Left forelimb (tissue), 1 donor: ENCODE data around the gene UBE2E2.

Source experiments
- DNase-seq: peaks from one replicate; pipeline ENCODE4 v3.0.0-alpha.2; 2018; ENCODE audit warnings: low spot score

UBE2E2 gene

DNA sequence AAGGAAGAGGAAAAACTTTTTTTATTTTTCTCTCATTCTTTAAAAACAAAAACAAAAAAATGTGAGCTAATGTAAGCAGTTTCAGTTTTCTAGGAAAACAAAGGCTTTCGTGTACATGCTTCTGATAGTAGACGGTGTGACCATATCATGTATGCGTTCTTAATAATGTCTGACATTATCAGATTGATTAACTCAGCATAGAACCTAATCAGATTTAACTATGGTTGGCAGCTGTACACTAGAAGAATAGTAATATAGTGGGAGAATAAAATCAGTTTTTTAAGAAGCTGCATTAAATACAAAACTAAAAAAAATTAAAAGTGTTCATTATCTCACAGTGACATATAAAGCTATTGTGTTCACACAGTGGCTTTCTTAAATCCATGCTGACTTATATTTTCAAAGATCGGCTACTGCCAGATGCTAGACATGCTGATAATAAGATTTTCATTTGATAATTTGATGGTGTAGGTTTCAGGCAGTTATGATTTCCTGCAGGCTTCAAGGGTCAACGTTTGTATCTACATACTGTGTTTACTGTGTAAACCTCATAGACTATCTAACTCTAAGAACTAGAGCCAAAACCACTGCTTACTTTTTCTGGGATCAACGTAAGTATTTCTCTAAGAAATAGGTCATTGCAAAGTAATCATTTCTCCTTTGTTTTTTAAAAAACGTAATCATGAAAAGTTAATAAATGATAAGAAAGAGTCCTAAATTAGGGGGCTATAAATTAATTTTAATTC lies 74.0 kb downstream of the UBE2E2 start:
- DNase-seq: no peak

DNA sequence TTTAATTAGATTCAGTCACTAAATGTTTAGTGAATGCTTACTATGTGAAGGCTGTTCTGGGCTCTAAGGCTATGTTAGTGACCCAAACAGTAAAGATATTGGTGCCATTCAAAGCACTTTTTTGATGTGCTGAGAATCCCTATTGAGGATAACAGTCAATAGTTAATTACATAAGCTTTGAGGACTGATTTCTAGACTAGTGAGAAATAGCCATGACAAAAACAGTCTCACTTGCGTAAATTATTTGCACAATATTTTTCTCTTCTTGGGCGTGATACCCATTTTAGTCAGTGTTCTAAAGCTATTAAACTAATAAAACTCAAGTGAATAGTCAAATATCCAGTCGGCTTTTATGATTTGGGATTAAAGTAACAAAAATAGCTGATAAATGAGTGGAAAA lies 74.6 kb downstream of the UBE2E2 start:
- no peak for DNase-seq

DNA sequence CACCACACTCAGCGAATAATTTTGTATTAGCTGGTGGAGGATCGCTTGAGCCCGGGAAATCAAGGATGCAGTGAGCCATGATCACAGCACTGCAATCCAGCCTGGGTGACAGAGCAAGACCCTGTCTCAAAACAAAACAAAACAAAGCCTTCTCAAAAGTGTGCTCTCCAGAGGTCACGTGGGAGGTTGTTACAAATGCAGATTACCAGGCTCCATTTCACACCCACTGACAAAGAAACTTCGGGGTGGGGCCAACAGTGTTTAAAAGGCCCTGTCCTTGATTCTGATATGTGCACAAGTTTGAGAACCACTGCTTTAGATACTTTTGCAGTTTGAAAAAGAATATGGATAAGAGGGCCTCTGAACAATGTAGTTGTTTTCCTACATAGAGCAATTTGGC lies 80.5 kb downstream of the UBE2E2 start:
- DNase-seq: no peak

DNA sequence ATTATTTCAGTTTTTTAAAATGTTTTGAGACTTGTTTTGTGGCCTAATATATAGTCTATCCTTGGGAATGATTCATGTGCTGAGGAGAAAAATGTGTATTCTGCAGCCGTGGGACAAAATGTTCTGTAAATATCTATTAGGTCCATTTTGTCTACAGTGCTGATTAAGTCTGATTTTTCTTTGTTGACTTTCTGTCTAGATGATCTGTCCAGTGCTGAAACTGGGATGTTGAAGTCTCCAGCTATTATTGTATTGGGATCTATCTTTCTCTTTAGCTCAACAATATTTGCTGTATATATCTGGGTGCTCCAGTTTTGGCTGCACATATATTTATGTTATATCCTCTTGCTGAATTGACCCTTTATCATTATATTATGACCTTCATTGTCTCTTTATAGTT lies 85.2 kb downstream of the UBE2E2 start:
- DNase-seq: no peak

DNA sequence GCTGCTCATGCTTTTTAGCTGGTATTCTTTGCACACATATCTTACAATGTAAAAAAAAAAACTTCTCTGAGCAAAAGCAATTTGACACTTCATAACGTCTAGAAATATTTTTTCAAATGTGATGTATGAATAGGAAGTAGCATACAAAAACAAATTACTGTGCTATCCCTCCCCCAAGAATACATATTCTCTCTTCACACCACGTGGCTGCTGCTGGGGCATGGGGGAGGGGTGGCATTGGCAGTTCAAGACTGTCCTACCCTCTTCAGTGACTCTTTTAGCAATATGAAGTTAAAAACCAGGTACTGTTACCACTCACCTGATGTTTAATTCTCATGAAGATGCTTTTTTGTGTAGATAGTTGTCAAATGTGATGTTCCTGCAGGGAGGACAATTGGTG lies 85.6 kb downstream of the UBE2E2 start:
- no peak for DNase-seq

DNA sequence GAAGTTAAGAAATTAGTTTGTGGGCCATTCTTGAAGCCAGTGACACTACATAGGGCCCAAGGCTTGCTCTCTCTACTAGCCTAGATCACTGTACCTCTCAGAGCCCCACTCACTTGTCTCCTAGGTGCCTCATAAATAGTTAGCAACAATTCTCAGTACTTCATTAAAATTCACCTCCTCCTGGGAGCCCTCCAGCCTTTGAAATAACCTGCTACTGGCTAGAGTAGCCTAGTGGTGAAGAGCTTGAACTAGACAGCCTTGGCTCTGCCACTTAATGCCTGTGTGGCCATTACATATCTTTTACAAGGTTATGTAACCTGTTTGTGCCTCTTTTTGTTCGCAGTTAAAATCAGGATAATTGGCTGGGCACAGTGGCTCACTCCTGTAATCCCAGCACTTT lies 89.3 kb downstream of the UBE2E2 start:
- DNase-seq: no peak

DNA sequence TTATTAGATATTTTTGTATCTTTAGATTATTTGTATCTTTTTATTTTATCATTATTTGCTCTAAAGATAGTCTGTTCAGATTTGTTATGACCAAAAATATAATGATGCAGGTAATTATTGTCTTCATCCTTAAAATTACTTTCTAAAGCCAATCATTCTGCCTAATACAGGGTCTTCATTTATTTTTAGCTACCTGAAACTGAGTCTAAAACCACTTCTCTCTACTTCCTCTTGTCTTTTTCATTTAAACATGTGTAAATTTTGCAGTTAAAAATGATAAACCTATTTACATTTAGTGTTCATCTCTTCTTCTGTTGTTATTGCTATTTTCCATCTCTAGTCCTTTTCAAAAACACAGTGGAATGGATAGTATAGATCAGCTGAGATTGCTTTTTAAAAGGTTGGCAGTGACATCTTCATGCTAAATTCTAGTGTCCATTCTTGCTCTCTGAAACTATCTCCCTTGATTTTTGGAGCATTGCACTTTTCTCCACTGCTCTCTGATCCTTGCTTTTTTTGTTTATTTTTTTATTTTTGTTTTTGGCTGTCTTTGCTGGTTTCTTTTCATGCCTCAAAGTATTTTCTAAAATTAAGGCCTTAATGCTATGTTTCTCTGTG lies 91.8 kb downstream of the UBE2E2 start:
- DNase-seq: no peak

DNA sequence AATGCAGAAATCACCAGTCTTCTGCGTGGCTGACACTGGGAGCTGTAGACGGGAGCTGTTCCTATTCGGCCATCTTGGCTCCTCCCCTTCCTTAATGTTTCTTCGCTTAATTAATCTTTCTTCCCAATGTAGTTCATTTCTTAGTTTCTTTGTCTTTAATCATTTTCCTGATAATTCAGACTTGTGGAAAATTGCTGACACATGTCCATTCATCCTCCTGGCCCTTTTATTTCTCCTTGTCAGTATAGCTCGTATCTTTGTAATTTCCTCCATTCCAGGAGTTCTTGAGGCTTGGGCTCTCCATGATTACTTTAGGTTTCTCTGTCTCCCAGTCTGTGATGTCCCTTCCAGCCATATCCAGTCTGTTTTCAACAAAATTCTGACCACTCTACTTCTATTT lies 98.7 kb downstream of the UBE2E2 start:
- no peak for DNase-seq

DNA sequence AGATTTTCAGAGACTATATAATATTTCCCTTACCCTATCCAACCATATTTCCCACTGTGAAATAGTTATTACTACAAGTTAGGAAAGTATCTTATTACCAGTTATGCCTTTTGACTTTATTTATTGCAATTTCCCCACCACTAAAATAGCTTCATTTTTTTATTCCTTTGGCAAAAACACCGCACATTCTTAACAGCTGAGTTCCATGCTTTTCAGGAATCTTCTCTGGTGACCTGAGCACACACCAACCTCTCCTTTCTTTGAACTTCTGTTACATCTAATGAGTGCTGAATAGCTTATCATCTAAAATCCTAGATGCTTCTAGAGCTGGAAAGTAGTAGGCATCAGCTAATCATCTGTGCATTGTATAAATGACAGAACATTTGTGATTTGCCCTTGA lies 99.1 kb downstream of the UBE2E2 start:
- DNase-seq: no peak

DNA sequence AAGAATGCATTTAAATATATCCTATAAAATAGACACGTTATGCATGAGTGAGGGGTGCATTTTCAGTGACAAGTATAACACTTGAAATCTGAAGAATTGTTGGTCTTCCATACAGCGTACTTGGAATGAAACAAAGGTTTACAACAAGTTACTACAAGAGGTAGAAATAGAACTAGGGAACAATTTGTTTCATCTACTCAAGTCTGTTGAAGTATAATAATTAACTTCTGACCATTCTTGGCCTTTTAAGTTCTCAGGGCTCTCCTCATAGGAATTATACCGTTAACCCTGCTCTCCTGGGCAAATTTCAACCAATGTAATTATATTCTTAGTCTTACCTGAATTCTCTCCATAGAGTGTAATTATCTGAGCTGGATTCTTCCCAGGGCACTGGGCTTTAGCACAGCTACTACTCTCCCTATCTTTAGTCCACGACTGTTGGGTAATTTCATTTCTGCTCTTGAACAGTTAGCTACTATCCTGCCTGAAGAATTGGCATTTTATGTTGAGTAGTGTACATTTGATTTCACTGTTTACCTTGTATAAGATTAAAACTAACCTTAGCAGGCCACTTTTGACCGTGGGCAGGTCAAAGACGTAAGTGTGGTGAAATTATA lies 100.6 kb downstream of the UBE2E2 start:
- no peak for DNase-seq

DNA sequence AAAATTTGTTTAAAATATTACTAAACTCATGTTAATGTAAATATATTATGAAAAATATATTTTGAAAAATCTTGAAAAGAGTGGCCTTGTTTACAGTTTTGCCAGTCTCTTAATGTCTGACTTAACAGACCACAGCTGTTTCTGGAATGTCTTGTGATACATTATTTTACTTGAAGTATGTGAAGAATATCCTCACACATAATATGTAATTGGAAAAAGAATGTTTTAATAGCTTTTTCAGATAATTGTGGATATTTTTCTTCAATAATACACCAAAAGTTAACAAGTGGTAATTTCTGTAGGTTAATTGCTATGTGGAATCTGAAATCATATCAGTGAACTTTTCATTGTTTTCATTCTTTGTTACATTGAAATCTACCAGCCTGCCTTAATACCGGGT lies 101.3 kb downstream of the UBE2E2 start:
- no peak for DNase-seq

DNA sequence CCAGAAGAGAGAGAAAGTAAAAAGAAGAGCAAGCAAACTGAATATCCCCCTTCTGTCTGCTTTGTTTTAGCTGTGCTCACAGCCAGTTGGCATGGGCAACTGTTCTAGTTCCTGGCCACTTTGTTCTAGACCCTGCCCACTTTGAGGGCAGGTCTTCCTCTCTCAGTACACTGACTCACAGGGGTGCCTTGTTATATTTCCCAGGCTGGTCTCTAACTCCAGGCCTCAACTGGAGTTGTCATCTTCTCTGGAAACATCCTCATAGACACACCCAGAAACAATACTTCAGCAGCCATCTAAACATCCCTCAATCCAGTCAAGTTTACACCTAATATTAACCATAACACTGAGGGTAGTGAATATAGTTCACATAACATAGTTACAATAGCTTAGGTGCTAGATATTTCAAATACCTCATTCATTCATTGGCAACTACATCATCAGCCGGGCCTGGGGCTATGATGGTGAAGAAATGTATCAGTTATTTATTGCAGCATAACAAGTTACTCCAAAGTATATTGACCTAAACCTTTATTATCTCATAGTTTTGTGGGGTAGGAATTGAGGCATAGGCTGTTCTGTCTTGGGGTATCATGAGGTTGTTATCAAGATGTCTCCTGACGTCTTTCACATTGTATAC lies 106.0 kb downstream of the UBE2E2 start:
- DNase-seq: no peak

DNA sequence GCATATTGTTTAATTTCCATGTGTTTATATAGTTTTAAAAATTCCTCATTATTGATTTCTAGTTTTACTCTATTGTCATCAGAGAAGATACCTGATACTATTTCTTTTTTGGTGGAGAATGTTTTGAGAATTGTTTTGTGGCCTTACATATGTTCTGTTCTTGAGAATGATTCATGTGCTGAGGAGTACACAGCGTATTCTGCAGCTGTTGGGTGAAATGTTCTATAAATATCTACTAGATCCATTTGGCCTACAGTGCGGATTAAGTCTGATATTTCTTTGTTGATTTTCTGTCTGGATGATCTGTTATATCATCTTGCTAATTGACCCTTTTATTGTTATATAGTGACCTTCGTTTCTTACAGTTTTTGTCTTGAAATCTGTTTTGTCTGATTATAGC lies 109.7 kb downstream of the UBE2E2 start:
- no peak for DNase-seq

DNA sequence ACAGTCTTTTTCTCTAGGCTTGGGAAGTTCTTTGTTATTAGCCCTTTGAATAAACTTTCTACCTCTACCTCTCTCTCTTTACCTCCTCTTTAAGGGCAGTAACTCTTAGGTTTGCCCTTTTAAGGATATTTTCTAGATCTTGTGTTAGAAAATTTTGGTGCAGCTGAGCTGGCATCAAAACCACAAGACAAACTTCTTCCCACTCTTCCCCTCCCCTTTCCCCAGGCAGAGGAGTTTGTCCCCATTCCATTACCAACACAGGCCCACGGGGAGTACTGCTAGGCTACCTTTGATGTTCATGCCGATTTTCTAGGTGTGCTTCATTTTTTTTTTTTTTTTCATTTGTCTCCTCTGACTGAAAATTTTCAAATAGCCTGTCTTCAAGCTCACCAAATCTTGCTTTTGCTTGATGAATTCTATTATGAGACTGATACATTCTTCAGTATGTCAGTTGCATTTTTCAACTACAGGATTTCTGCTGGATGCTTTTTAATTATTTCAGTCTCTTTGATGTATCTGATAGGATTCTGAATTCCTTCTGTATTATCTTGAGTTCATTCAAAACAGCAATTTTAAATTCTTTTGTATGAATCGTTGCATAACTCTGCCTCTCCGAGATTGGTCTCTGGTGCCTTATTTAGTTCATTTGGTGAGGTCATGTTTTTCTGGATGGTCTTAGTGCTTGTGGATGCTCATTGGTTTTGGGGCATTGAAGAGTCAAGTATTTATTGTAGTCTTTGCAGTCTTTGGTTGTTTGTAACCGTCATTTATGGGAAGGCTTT lies 112.0 kb downstream of the UBE2E2 start:
- DNase-seq: no peak

DNA sequence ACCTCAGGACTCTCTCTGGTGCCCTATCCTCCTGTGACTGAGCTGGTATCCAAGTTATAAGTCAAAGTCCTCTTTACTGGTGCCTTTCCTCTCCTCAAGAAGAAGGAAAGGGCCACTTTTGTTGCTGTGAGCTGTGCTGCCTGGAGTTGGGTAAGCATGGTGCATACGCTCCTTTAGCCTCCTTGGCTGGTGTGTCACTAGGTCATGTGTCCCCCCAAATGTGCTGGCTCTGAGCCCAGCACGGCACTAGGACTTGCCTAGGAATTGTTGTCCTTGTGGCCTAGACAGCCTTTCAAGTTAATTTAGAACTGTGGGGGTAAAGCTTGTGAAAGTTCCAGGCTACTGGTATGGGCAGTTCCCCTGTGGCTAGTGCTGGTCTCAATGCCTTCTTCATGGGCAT lies 113.8 kb downstream of the UBE2E2 start:
- no peak for DNase-seq

DNA sequence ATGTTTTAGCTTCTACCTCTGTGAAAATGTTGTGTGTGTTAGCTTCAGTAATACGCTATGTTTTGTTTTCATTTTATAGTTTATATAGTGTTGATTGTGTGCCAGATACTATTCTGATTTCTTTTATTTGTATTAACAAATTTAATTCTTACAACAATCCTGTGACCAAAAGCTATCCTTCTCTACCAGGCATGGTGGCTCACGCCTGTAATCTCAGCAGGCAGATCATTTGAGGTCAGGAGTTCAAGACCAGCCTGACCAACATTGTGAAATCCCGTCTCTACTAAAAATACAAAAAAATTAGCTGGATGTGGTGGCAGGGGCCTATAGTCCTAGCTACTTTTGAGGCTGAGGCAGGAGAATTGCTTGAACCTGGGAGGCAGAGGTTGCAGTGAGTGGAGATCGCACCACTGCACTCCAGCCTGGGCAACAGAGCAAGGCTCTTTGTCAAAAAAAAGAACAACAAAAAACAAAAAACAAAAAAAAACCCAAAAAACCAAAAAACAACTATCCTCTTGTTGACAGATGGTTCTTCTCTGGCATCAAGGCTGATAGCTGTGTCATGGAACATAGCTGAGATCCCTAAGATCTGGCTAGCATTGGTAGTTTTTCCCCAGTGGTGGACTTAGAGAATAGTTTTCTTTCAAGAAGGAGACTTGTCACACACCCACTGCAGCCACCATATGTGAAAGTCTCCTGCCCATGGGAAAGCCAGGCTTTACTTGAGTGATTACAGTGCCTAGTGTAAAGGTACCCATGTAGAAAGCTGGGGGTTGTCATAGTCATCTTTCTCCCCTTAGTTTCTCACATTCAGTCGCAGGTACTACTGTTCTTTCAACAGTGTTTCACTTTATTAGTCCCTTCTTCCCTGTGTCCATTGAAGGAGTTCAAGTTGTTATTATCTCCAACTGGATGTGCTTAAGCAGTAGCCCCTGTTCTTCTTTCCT lies 116.5 kb downstream of the UBE2E2 start:
- no peak for DNase-seq

DNA sequence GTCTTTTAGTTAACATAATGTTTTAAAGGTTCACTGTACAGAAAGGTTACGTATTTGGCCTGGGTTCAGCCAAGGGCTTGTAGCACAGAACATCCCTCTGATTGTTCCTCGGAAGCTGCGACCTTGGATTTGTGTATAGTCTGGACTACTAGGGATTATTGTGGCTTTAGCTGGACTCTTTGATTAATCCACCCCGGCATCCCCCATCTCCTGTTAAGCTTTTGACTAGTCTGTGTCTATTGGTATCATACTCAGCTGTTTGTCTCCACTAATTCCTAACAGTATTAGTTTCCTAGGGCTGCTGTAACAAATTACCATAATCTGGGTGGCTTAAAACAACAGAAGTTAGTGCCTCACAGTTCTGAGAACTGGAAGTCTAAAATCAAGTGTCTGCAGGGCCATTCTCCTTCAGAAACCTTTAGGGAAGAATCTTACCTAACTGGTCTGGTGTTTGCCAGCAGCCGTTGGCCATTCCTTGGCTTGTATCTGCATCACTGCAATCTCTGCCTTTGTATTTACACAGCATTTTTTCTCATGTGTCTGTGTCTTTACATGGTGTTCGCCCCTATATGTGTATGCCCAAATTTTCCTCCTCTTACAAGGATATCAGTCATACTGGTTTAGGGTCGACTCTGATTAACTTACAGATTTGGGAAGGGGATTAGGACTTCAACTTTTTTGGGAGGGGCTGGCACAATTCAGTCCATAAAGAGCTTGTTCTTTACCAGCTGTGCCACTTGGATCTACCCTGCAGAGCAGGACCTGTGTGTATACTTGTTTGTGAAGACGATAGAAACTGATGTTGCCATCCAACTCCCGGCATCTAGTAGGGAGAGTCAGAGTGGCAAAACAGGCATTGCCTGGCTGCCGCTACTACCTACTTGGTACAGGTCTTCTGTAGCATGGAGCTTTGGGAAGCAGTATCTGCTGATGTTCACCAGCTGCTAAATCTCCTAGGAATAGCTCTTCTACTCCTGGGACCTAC lies 117.8 kb downstream of the UBE2E2 start:
- no peak for DNase-seq

DNA sequence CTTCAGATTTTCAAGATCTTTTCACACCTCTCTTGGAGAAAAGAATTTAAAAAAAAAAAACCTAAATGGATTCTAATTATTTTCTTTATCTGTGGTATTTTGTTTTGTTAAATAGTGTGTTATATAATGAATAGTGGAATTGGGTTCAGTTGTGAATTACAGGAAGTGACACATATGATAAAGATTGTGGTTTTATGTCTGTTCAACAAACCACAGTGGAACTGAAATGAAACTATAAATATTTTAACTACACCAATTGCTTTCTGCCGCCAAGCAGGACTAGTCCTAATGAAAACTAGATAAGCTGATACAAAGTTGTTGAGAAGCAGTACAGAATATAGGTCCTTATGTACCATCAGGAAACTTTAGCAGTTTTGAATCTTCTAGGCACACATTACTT lies 121.6 kb downstream of the UBE2E2 start:
- no peak for DNase-seq

DNA sequence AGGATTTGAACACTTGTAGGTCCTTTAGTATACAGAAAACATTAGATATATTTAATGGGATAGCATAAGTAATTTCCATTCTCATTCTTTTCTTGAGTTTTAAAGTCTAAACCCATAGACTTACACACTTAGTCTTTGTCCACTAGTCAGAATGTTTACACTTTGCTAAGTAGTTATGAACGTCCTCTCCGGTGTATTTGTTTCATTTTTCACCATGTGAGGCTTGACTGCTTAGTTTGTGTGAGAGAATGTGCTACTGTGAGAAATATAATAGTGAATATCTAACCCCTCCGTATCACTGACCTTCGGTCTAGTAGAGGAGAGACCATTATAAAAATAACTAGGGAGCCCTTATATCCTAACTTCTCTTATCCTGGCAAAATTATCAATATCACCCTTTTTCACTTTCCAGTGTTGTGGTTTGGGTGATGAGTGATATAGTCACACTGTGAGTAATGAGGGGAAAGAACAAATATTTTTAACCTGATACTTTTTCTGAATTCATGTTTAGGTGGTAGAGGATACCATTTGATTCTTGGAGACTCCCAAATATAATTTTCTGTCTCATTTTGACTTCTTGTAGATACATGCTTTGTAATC lies 122.4 kb downstream of the UBE2E2 start:
- no peak for DNase-seq
